B cell (primary cell): ENCODE results near the gene PHC3. TPM values are rescaled to one million over a fixed set of nuclear protein-coding genes. Genes with fewer than 3 reads are reported as not detected.

Experiments
- ATAC-seq: fragments of 200-7000 bp; cut with Tn5 transposase; one replicate; pipeline ENCODE4 v1.10.0; 2021; ENCODE audit warnings: low read depth, mild to moderate bottlenecking, moderate number of reproducible peaks, moderate library complexity
- CTCF ChIA-PET: fragments of 350-600 bp; sonication (Branson Sonifier 250); formaldehyde crosslinking; loops from one replicate; lab custom pipeline; 2021; ENCODE audit warnings: antibody characterized with exemption, inconsistent platforms; lab: Charles Lee
- POLR2A ChIA-PET: fragments of 350-600 bp; sonication (Branson Sonifier 250); formaldehyde crosslinking; loops from one replicate; lab custom pipeline; 2021; ENCODE audit warnings: antibody characterized with exemption; lab: Charles Lee
- DNase-seq: peaks from one replicate; pipeline ENCODE4 v3.0.0; 2013
- H2AFZ ChIP-seq: 2 replicates; pipeline ENCODE4 v1.6.1; 2012; ENCODE audit warnings: mild to moderate bottlenecking, low read depth, low read length; ENCODE audit not compliant: insufficient read depth, poor library complexity, severe bottlenecking
- H3K27ac ChIP-seq, 2 donors: 1 replicate in 1 of 2; 2 replicates in 1 of 2; pipeline ENCODE4 v1.5.1; 2012 to 2013; ENCODE audit warnings: low read length in 2 of 2, mild to moderate bottlenecking in 2 of 2, moderate library complexity in 1 of 2
- H3K27me3 ChIP-seq, 4 experiments: fragments of 200-600 bp in 1 of 4; sonication (generic) in 1 of 4; replicated peaks in 1 of 4; 1 replicate in 2 of 4; 2 replicates in 2 of 4; pipeline versions ENCODE4 v1.6.1 to v1.7.0; 2013 to 2016; ENCODE audit warnings: low read length in 3 of 4, mild to moderate bottlenecking in 2 of 4, mixed read lengths in 1 of 4, moderate library complexity in 1 of 4; ENCODE audit not compliant: insufficient read depth in 4 of 4, control insufficient read depth in 3 of 4; ENCODE audit errors: control extremely low read depth in 1 of 4
- H3K36me3 ChIP-seq, 2 experiments: replicated peaks in 1 of 2; 1 replicate in 1 of 2; 2 replicates in 1 of 2; pipeline versions ENCODE4 v1.6.1 to v1.7.1; 2013; ENCODE audit warnings: low read length in 1 of 2; ENCODE audit not compliant: insufficient read depth in 2 of 2, control insufficient read depth in 1 of 2; ENCODE audit errors: control extremely low read depth in 1 of 2, extremely low read depth in 1 of 2
- H3K4me1 ChIP-seq, 2 donors: fragments of 200-600 bp in 1 of 2; sonication (generic) in 1 of 2; 1 replicate in 1 of 2; 2 replicates in 1 of 2; pipeline versions ENCODE4 v1.5.1 to v1.6.1; 2013 to 2017; ENCODE audit warnings: low read length in 2 of 2; ENCODE audit not compliant: control insufficient read depth in 2 of 2, insufficient read depth in 2 of 2
- H3K4me2 ChIP-seq: replicated peaks from 2 replicates; pipeline ENCODE3; 2012; ENCODE audit warnings: mild to moderate bottlenecking, low read depth, low read length; ENCODE audit not compliant: poor library complexity, severe bottlenecking
- H3K4me3 ChIP-seq, 5 experiments: fragments of 200-600 bp in 1 of 5; sonication (generic) in 1 of 5; 1 replicate in 3 of 5; 2 replicates in 2 of 5; pipeline versions ENCODE4 v1.5.1 to v1.7.0; 2011 to 2016; ENCODE audit warnings: low read length in 4 of 5, mild to moderate bottlenecking in 4 of 5, low read depth in 2 of 5, control low read depth in 1 of 5, moderate library complexity in 1 of 5; ENCODE audit not compliant: insufficient read depth in 1 of 5; ENCODE audit errors: control extremely low read depth in 1 of 5, extremely low read depth in 1 of 5
- H3K79me2 ChIP-seq: fragments of 200-600 bp; sonication (generic); one replicate; pipeline ENCODE4 v1.6.0; 2016; ENCODE audit warnings: low read length; ENCODE audit not compliant: control insufficient read depth, insufficient read depth
- H3K9ac ChIP-seq: fragments of 200-600 bp; sonication (generic); 2 replicates; pipeline ENCODE4 v1.6.1; 2017; ENCODE audit warnings: mild to moderate bottlenecking, low read length, moderate library complexity
- H3K9me3 ChIP-seq, 3 donors: one replicate each; pipeline versions ENCODE4 v1.6.1 to v1.7.1; 2013; ENCODE audit warnings: low read length in 2 of 3; ENCODE audit not compliant: control insufficient read depth in 2 of 3, insufficient read depth in 1 of 3; ENCODE audit errors: control extremely low read depth in 1 of 3
- H4K20me1 ChIP-seq: 2 replicates; pipeline ENCODE4 v1.6.0; 2012; ENCODE audit warnings: mild to moderate bottlenecking, low read length; ENCODE audit not compliant: insufficient read depth, control insufficient read depth, poor library complexity, severe bottlenecking
- H3K27ac Mint-ChIP-seq: one replicate; pipeline ENCODE4 v1.8.0; 2021; ENCODE audit warnings: mixed read lengths
- H3K27me3 Mint-ChIP-seq: one replicate; pipeline ENCODE4 v1.8.0; 2021; ENCODE audit warnings: mixed read lengths
- H3K4me1 Mint-ChIP-seq: one replicate; pipeline ENCODE4 v1.8.0; 2021; ENCODE audit warnings: mixed read lengths
- H3K4me3 Mint-ChIP-seq: one replicate; pipeline ENCODE4 v1.8.0; 2021; ENCODE audit warnings: mixed read lengths
- H3K9me3 Mint-ChIP-seq: one replicate; pipeline ENCODE4 v1.8.0; 2022; ENCODE audit warnings: mixed read lengths; ENCODE audit not compliant: insufficient read depth
- CTCF ChIP-seq: fragments of 200-600 bp; IDR thresholded peaks from one replicate; pipeline ENCODE4 v1.8.0; 2022; ENCODE audit warnings: antibody characterized with exemption, mild to moderate bottlenecking
- EZH2 ChIP-seq: IDR thresholded peaks from 2 replicates; pipeline ENCODE4 v1.6.1; 2012; ENCODE audit warnings: borderline replicate concordance, low read depth, mild to moderate bottlenecking, moderate library complexity, low read length; ENCODE audit not compliant: insufficient read depth, poor library complexity, severe bottlenecking
- WGBS: methylation state at CpG from one replicate; pipeline ENCODE4 v1.1.5; 2013; ENCODE audit warnings: missing lambda C conversion rate; ENCODE audit not compliant: insufficient coverage; 5-methylcytosine and 5-hydroxymethylcytosine counted together
- intact Hi-C: fragments of 100-400 bp; cut with micrococcal nuclease; formaldehyde crosslinking; loops from one replicate; pipeline ENCODE4 v1.10.0; 2022
- polyA plus RNA-seq: library from polyadenylated mRNA; depleted of rRNA; stranded (reverse); fragments of >200 nt; gene quantifications from 2 replicates; pipeline ENCODE4 v1.2.3, GENCODE V29; 2012
- total RNA-seq, 2 donors: library from RNA; stranded (reverse); fragments of 120-200 nt in 1 of 2; gene quantifications; 1 replicate in 1 of 2; 2 replicates in 1 of 2; pipeline versions ENCODE4 v1.2.3 to v1.2.4, GENCODE V29; 2013 to 2022

Gene PHC3
- total and polyA plus RNA-seq, 2 donors (not counting 1 experiment from before 2014, with no cell fraction given), result 51.8 to 159 TPM

- DNase-seq (no peak), ATAC-seq (no peak)
- POLR2A ChIA-PET, result no interaction called here
- Histone ChIP-seq H3K4me2 (no peak overlapping the region), H3K27me3 (no peaks in the 10 kb centered on the region), H3K4me3 (no peak overlapping the region), H2AFZ (no peak overlapping the region), H3K36me3 (peaks cover 18 to 42% of the 10 kb centered on the region in 2 experiments), H3K4me1 (peaks cover 31 to 33% of the 10 kb centered on the region in 2 donors), H3K79me2 (peaks cover 98% of the 10 kb centered on the region), H3K27ac (no peak overlapping the region), H3K9ac (no peak overlapping the region), H4K20me1 (no peaks in the 10 kb centered on the region), H3K9me3 (no peaks in the 10 kb centered on the region)
- no peak for TF ChIP-seq EZH2
- no peak for TF ChIP-seq CTCF
- Mint-ChIP-seq H3K4me3 (no peak overlapping the region), H3K27ac (no peak overlapping the region), H3K9me3 (peaks cover 3% of the 10 kb centered on the region), H3K27me3 (no peaks in the 10 kb centered on the region), H3K4me1 (peaks cover 44% of the 10 kb centered on the region)
- intact Hi-C loops, result no loop called here
- CTCF ChIA-PET, result no interaction called here
- no CpG with 5 or more reads among the region's 5 CpGs for WGBS
These were observed 32.5 kb downstream of the PHC3 start for GRCh38 chr3:170149016-170149415.

- DNase-seq (no peak), ATAC-seq (no peak)
- H3K9me3 Mint-ChIP-seq, result no peaks in the 10 kb centered on the region
- Histone ChIP-seq H3K36me3 (peaks cover 18 to 58% of the 10 kb centered on the region in 2 experiments), H3K4me1 (peaks cover 6 to 7% of the 10 kb centered on the region in 2 donors), H4K20me1 (peaks cover 5% of the 10 kb centered on the region), H3K4me2 (no peak overlapping the region), H3K9ac (no peak overlapping the region), H2AFZ (no peak overlapping the region), H3K27me3 (no peaks in the 10 kb centered on the region), H3K9me3 (no peaks in the 10 kb centered on the region), H3K79me2 (peaks cover 91% of the 10 kb centered on the region), H3K4me3 (no peak overlapping the region), H3K27ac (peak overlapping the region in 1 of 2 donors; percentile 46)
- no CpG with 5 or more reads among the region's 4 CpGs for WGBS
- POLR2A ChIA-PET, result interaction anchor here (0.9 kb wide), 1 partner anchor 11 kb away, joined by 3 read pairs; no protein-coding TSS in a partner anchor
- intact Hi-C loops, result no loop called here
- no peak overlapping the region for H3K4me3 Mint-ChIP-seq
- TF ChIP-seq EZH2 (no peak), CTCF (no peak)
- H3K27ac Mint-ChIP-seq, result peak overlapping the region; percentile 26
- H3K4me1 Mint-ChIP-seq, result peaks cover 24% of the 10 kb centered on the region
- CTCF ChIA-PET, result interaction anchor here (2.0 kb wide), 1 partner anchor 9 kb away, joined by 4 read pairs; no protein-coding TSS in a partner anchor
- H3K27me3 Mint-ChIP-seq, result no peaks in the 10 kb centered on the region
These were observed 36.3 kb downstream of the PHC3 start for GRCh38 chr3:170145278-170145677.
